GM18858 (cell line): Measurements from ENCODE around the gene AGPAT2.
"Not testable (repeated sequence)": the region's sequence is repeated elsewhere in the genome, so short reads cannot be mapped to it uniquely, and the experiment has no call there.

Experiments
- ATAC-seq: cut with Tn5 transposase; IDR thresholded peaks from one replicate; pipeline ENCODE4 v1.9.1; 2021; ENCODE audit not compliant: unreplicated experiment

The AGPAT2 gene

GRCh38 chr9:136720898-136721338, 33.7 kb upstream of the AGPAT2 start:
- no peak for ATAC-seq

DNA sequence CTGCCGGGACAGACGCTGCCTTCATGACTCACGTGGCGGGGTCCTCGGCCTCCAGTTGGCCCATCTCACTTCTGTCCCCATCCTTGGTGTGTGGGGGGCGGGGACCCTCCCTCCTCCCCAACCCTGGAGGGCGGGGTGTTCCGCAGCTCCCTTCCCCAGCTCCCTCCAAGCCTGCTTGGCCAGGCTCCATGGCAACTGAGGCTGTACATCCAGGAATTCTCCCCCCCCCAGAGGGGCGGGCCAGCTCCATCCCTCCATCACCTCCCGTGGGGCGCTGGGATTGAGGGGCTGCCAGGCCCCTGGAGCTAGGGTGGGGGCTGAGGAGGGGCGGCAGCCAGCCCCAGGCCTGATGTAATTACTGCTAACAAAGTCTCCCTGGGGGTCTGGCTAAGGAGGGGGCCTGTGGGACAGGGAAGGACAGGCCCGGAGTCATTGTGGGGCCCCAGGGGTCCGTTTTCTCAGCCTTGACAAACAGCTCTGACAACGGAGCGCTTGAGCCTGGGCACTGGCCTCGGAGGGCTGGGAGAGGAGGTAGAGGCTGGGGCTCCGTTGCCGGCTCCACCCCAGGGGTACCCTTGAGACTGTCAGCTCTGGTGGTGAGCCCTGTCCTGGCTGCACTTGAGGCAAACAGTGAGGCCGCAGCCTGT, 33.1 kb upstream of the AGPAT2 start:
- no peak for ATAC-seq

- no peak for ATAC-seq
Observed at GRCh38 chr9:136719195-136719880, 32.1 kb upstream of the AGPAT2 start.

DNA sequence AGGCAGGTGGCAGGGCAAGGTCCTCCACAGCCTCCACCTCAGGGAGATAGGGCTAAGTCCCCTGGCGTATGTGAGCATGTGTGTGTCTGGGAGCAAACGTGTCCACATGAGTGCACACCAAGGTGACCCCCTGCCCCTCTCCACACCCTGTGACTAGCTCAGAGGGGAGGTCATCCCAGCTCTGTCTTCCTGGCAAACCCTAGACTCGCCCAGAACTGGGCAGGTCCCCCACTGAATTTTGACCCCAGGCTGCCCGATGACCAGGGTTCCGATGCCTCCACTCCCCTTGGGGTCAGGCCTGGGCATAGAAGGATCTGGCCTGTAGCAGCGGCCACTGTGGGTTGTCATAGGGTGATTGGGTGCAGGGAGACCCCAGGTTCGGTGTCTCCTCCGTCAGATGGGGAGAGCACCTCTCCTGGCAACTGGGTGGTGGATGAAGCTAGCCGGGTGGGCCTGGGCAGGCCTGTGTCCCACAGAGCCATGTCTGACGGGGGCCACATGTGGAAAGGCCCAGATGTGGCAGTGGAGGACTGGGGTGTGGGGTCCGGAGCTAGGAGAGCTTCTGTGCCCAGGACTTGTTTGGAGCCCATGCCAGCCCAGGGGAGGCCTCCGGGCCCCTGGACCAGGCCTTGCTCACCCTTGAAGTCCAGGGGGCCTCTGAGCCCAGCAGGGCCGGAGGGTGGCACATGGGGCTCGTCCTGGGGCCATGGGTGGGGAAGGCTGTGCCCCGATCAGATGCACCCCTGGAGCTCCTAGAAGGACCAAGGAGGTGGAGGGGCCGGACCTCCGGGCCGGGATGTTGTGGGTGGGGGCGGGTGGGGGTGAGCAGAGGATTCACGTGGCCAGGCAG, 31.3 kb upstream of the AGPAT2 start:
- no peak for ATAC-seq

- ATAC-seq, result no peak
Observed at GRCh38 chr9:136717399-136717798, 30.1 kb upstream of the AGPAT2 start.

- ATAC-seq, result no peak
Observed at GRCh38 chr9:136714893-136715274, 27.6 kb upstream of the AGPAT2 start.

GRCh38 chr9:136714096-136714892, 27.0 kb upstream of the AGPAT2 start:
- ATAC-seq, result no peak

DNA sequence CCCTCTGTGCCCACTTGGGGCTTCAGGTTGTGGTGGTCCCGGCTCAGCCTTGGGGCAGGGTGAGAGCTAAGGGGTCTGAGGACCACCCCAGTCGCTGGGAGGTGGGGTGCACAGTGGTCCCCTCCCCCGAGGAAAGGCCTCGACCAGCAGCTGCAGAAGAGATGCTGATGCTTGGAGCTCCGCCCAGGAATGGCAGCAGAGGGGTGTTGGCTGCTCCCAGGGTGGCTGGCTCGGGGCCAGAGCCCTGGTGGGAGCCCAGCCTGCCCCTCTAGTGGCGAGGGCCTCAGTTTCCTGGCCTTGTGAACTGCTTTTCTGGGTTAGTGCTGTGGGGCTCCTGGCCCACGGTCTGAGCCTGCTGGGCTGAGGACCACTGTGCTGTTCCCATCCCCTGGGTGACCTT, 26.3 kb upstream of the AGPAT2 start:
- ATAC-seq, result no peak

DNA sequence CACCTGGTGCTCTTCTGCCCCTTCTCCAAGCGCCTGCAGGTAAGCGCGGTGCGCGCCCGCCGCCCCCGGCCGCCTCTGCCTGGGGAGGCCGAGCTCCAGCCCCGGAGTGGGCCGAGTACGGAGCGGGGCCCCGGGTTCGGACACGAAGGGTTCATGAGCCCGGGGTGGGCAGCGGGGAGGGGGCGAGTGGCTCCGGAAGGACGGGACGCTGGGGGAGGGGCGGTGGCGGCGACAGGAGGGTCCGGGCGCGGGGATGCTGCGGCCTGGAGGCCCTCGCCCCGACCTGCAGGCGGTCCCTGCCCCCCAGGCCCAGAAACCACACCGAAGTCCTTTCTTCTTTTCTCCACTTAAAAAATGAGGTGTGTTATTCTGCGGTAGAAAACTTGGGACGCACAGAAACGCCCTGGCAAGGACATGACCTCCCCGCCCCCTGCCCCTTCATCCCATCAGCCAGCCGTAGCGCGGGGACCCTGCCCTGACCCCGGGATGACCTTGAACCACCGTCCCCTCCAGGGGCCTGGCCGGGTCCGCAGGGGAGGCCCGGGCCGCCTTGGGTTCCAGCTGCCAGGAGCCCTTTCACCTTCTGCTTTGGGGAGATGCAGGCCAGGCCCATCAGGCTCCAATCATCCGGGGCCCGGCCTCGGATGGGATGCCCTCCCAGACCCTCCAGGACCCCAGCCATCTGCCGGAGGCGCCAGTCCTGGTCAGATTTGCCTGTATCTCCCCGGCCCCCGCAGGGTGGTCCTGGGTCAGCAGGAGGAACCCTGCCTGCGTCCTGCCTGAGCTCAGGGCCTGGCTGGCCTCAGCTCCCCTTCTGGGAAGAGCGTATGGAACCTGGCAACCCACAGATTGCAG, 25.7 kb upstream of the AGPAT2 start:
- ATAC-seq, result no peak

- ATAC-seq, result no peak
Observed at GRCh38 chr9:136711751-136712689, 24.8 kb upstream of the AGPAT2 start, which contains the start of gene DIPK1B. TSS of gene DIPK1B (plus strand) at chr9:136712572. CDS start at chr9:136712666, 94 bp downstream.

GRCh38 chr9:136711219-136711648, 24.0 kb upstream of the AGPAT2 start:
- ATAC-seq, result not testable (repeated sequence)

GRCh38 chr9:136710543-136710942, 23.3 kb upstream of the AGPAT2 start:
- no peak for ATAC-seq

GRCh38 chr9:136709454-136710109, 22.3 kb upstream of the AGPAT2 start:
- ATAC-seq, result no peak

GRCh38 chr9:136707849-136708517, 20.7 kb upstream of the AGPAT2 start:
- ATAC-seq, result no peak

GRCh38 chr9:136707011-136707410, 19.8 kb upstream of the AGPAT2 start:
- ATAC-seq, result no peak

DNA sequence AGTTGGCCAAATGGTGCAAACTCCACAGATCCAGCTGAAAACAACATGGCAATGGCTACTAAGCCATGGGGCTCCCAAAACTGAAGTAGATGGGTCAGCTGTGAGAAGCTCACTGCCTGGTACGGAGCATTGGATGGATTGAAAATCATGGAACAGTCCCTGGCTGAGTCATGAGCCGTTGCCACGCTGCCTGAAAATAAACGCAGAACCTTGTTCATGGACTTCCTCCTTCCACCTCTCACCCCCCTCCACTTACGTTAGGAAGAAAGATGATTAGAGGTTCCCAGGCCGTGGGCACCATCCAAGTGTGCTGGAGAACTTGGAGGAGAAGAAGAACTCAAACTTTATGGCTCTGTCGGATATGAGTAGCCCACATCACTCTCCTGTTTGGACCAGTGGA, 18.3 kb upstream of the AGPAT2 start:
- no peak for ATAC-seq

- ATAC-seq, result not testable (repeated sequence)
Observed at GRCh38 chr9:136704741-136705140, 17.5 kb upstream of the AGPAT2 start.
